Osteocyte (in vitro differentiated cells): ENCODE results near the gene LRIG1. TPM values are rescaled to one million over a fixed set of nuclear protein-coding genes. Genes with fewer than 3 reads are reported as not detected.

Experiments used
- DNase-seq: peaks from one replicate; pipeline ENCODE4 v3.0.0; 2021; ENCODE audit warnings: mixed read lengths; ENCODE audit not compliant: unreplicated experiment; ENCODE audit errors: extremely low spot score
- H3K27ac Mint-ChIP-seq: one replicate; pipeline ENCODE4 v1.8.0; 2021; ENCODE audit warnings: mild to moderate bottlenecking, mixed read lengths; ENCODE audit not compliant: unreplicated experiment
- H3K27me3 Mint-ChIP-seq: one replicate; pipeline ENCODE4 v1.8.0; 2021; ENCODE audit warnings: mixed read lengths; ENCODE audit not compliant: unreplicated experiment
- H3K36me3 Mint-ChIP-seq: one replicate; pipeline ENCODE4 v1.8.0; 2021; ENCODE audit warnings: mixed read lengths; ENCODE audit not compliant: unreplicated experiment
- H3K4me1 Mint-ChIP-seq: one replicate; pipeline ENCODE4 v1.8.0; 2021; ENCODE audit warnings: mixed read lengths; ENCODE audit not compliant: unreplicated experiment
- H3K4me3 Mint-ChIP-seq: one replicate; pipeline ENCODE4 v1.8.0; 2021; ENCODE audit warnings: mild to moderate bottlenecking, moderate library complexity, mixed read lengths; ENCODE audit not compliant: unreplicated experiment
- H3K9me3 Mint-ChIP-seq: one replicate; pipeline ENCODE4 v1.8.0; 2021; ENCODE audit warnings: mixed read lengths; ENCODE audit not compliant: unreplicated experiment
- total RNA-seq: library from RNA; stranded (reverse); gene quantifications from 2 replicates; pipeline ENCODE4 v1.2.1, GENCODE V29; 2021
- TF ChIP-seq, protein P1 (sequence below): fragments of 200-600 bp; sonication (generic); IDR thresholded peaks from 2 replicates; pipeline ENCODE4 v1.5.0; 2021; ENCODE audit warnings: antibody characterized with exemption, mild to moderate bottlenecking, moderate library complexity

LRIG1 gene
- total RNA-seq, 1 donor from 2014 or later = 60.8 TPM

DNA sequence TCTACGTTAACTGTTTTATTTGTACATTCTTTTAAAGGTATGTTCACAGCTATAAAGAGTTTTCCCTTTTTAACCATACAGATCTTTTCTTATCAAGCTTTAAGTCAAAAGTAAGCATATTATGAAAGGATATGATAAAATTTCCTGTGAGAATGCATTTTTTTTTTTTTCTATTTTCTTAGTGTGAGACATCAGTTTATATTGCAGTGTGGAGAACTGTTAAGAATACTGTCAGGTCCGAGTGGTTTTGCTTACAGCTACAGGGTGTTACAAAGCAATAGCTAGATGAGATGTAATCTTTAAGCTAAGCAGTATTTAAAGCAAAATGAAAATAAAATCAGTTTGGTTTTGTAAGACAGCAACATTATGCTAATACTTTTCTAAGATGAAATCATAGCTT, 146.8 kb downstream of the LRIG1 start:
- Mint-ChIP-seq H3K9me3 (no peaks in the 10 kb centered on the region), H3K36me3 (peaks cover 1% of the 10 kb centered on the region), H3K27ac (peak overlapping the region; percentile 82), H3K27me3 (no peaks in the 10 kb centered on the region), H3K4me3 (no peak overlapping the region), H3K4me1 (peaks cover 38% of the 10 kb centered on the region)
- no peak for DNase-seq
- TF ChIP-seq, protein P1, sequence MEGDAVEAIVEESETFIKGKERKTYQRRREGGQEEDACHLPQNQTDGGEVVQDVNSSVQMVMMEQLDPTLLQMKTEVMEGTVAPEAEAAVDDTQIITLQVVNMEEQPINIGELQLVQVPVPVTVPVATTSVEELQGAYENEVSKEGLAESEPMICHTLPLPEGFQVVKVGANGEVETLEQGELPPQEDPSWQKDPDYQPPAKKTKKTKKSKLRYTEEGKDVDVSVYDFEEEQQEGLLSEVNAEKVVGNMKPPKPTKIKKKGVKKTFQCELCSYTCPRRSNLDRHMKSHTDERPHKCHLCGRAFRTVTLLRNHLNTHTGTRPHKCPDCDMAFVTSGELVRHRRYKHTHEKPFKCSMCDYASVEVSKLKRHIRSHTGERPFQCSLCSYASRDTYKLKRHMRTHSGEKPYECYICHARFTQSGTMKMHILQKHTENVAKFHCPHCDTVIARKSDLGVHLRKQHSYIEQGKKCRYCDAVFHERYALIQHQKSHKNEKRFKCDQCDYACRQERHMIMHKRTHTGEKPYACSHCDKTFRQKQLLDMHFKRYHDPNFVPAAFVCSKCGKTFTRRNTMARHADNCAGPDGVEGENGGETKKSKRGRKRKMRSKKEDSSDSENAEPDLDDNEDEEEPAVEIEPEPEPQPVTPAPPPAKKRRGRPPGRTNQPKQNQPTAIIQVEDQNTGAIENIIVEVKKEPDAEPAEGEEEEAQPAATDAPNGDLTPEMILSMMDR = no peak

DNA sequence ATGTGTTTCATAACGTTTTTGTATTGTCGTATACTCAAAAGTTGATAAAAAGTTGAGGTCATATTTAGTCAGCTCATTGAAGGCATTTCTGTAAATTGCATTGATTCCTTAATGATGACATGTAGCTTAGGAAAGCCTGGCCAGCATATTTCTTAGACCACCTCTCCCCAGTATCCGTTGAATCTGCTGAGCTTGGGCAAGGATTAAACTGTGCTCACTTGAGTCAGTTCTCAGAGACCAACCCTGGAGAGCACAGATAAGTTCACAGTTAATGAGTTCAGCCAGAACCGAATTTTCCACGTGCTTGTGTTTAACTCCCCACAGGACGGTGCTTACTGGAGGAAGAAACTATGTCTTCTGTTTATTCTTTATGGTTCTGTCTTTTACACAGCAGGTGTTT, 147.3 kb downstream of the LRIG1 start:
- Mint-ChIP-seq H3K4me3 (no peak overlapping the region), H3K9me3 (no peaks in the 10 kb centered on the region), H3K36me3 (peaks cover under 1% of the 10 kb centered on the region), H3K4me1 (peaks cover 36% of the 10 kb centered on the region), H3K27ac (peak overlapping the region; percentile 82), H3K27me3 (no peaks in the 10 kb centered on the region)
- TF ChIP-seq, protein P1 = no peak
- DNase-seq = no peak

DNA sequence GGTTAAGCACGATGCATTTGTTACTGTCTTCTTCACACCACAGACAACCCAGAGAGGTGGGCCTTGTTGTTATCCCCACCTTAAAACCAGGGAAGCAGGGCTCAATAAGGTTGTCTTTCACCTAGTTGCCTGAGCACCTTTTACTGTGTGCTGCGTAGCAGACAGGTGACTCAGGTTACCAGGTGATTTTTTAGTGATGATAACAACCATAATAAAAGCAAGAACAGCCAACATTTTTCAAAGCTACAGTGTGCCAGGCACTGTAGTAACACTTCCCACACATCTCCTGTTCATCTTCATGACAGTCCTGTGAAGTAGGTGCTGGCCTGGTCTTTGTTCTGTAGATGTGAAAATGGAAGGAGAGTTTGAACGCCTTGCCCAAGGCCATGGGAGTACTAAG, 147.8 kb downstream of the LRIG1 start:
- TF ChIP-seq, protein P1 = no peak
- Mint-ChIP-seq H3K4me1 (peaks cover 36% of the 10 kb centered on the region), H3K36me3 (no peaks in the 10 kb centered on the region), H3K27me3 (no peaks in the 10 kb centered on the region), H3K27ac (peak overlapping the region; percentile 82), H3K9me3 (no peaks in the 10 kb centered on the region), H3K4me3 (no peak overlapping the region)
- DNase-seq = no peak

DNA sequence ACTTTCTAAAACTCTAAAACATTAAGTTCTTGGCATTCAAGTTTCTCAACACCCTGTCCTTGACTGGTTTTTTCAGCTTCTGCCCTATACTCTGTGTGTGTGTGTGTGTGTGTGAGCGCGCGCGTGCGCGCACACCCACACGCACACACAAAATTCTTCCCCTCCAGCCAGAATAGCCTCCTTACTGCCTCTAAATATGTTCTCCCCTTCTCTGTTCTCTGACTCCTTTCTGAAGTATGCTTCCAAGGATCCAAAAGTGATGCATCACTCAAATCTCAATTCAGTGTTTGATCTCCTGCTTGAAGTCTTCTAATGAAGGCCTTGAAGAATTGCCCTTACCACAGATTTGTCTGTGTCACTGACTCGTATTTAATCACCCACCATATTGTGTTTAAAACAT, 150.2 kb downstream of the LRIG1 start:
- Mint-ChIP-seq H3K36me3 (peaks cover 5% of the 10 kb centered on the region), H3K4me1 (peaks cover 38% of the 10 kb centered on the region), H3K27me3 (no peaks in the 10 kb centered on the region), H3K9me3 (no peaks in the 10 kb centered on the region), H3K4me3 (no peak overlapping the region), H3K27ac (no peak overlapping the region)
- TF ChIP-seq, protein P1 = no peak
- no peak for DNase-seq

DNA sequence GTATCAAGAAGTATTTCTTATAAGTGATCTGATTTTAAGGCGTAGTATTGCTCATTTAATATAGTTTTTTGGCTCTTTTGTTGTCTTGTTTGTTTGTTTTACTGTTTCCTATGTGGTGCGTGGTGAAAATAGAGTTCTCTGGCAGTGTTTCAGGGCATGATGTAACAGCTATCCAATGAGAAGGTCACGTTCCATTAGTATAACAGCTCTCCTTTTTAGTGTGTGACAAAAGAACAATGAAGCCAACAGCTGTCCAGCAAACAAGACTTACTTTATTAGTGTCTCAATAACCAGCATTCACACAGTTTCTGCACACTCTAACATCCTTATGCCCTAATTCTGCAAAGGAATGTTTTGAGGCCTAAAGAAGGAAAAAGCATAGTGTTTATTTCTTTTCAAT, 152.1 kb downstream of the LRIG1 start:
- no peak overlapping the region for H3K27ac Mint-ChIP-seq
- H3K9me3 Mint-ChIP-seq = no peaks in the 10 kb centered on the region

More for the DNA sequence above, 152.1 kb downstream of the LRIG1 start:
- Mint-ChIP-seq H3K36me3 (peaks cover 5% of the 10 kb centered on the region), H3K27me3 (no peaks in the 10 kb centered on the region), H3K4me1 (peaks cover 37% of the 10 kb centered on the region), H3K4me3 (no peak overlapping the region)
- DNase-seq = no peak
- TF ChIP-seq, protein P1 = no peak
